Measurements from ENCODE around the gene PPP1R37. TPM values are rescaled to one million over a fixed set of nuclear protein-coding genes. Genes with fewer than 3 reads are reported as not detected.

Gene PPP1R37
- total RNA-seq, 4 donors from 2014 or later: 22.1 to 44.1 (median 33.5) TPM

DNA sequence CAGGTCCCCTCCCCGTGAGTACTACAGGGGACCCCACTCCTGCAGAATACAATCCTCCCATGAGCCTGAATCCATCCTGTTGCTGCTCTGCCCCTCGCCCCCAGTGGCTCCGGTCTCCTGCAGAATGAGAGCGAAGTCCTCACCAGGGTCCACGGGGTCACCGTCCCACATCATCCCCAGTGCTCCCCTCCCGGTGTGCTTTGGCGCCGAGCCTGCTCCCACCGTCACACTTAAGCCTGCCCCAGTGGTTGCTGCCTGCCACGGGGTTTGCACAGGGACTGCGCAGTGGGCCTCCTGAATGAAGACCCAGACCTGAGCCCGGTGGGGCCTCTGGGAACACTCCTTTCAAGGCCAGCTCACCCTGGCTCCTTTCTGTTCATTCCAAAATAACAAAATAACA, 37.3 kb downstream of the PPP1R37 start:
- Histone ChIP-seq H3K9me3 (no peaks in the 10 kb centered on the region), H3K27me3 (no peaks in the 10 kb centered on the region), H3K36me3 (peaks cover 0 to 4% (median 0%) of the 10 kb centered on the region in 3 donors), H3K4me3 (no peak overlapping the region), H3K4me1 (no peaks in the 10 kb centered on the region), H3K27ac (no peak overlapping the region)
- WGBS, 2 donors: 86 to 88% methylated on average over 13 of the region's 13 CpGs
- DNase-seq (ENCODE audit: low spot score in 2 of 2): no peak
- TF ChIP-seq, protein P1, sequence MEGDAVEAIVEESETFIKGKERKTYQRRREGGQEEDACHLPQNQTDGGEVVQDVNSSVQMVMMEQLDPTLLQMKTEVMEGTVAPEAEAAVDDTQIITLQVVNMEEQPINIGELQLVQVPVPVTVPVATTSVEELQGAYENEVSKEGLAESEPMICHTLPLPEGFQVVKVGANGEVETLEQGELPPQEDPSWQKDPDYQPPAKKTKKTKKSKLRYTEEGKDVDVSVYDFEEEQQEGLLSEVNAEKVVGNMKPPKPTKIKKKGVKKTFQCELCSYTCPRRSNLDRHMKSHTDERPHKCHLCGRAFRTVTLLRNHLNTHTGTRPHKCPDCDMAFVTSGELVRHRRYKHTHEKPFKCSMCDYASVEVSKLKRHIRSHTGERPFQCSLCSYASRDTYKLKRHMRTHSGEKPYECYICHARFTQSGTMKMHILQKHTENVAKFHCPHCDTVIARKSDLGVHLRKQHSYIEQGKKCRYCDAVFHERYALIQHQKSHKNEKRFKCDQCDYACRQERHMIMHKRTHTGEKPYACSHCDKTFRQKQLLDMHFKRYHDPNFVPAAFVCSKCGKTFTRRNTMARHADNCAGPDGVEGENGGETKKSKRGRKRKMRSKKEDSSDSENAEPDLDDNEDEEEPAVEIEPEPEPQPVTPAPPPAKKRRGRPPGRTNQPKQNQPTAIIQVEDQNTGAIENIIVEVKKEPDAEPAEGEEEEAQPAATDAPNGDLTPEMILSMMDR (IDR thresholded peaks at IDR 0.05): no peak
- TF ChIP-seq POLR2A (IDR thresholded peaks at IDR 0.05): no peak
- no peak for TF ChIP-seq EP300 (IDR thresholded peaks at IDR 0.05)

DNA sequence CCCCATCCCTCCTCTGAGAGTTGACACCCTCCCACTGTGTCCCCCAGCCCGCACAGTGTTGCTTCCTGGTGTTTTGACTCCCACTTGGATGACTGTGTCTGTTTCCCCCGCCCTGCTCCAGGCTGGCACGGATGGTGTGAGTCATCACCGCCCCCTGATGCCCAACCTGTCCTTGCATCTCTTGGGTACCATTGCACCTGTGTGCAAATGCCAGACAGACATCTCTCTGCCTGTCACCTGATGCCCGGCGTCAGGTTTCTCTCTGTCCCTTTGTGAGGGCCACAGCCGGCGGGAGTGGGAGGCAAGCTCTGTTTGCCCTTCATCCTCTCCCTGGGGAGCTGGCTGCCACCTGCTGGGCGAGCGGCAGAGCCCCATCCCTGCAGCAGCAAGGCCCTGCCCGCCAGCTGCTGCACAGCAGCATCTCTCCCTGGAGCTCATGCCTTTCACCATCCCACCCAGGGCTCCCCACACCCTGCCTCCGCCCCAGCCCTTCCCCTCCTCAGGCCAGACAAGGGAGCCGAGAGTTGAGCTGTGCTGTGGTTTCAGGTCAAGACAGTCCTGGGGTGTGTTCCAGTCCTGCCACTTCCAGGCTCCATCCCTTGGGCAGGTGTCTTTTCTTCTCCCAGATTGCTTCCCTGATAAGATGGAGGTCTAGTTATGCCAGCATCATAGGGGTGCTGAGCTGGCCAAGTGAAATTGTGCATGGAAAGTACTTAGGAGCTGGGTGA, 38.1 kb downstream of the PPP1R37 start:
- Histone ChIP-seq H3K27me3 (no peaks in the 10 kb centered on the region), H3K9me3 (no peaks in the 10 kb centered on the region), H3K4me3 (no peak overlapping the region), H3K27ac (no peak overlapping the region), H3K4me1 (peaks cover 0 to 3% (median 0%) of the 10 kb centered on the region in 4 donors), H3K36me3 (peaks cover 0 to 4% (median 0%) of the 10 kb centered on the region in 3 donors)
- DNase-seq (ENCODE audit: low spot score in 2 of 2): no peak
- 57 to 61% methylated on average over 11 to 13 of the region's 13 CpGs for WGBS, 2 donors
- TF ChIP-seq EP300 (IDR thresholded peaks at IDR 0.05): no peak
- TF ChIP-seq, protein P1 (IDR thresholded peaks at IDR 0.05): no peak
- TF ChIP-seq POLR2A (IDR thresholded peaks at IDR 0.05): no peak

DNA sequence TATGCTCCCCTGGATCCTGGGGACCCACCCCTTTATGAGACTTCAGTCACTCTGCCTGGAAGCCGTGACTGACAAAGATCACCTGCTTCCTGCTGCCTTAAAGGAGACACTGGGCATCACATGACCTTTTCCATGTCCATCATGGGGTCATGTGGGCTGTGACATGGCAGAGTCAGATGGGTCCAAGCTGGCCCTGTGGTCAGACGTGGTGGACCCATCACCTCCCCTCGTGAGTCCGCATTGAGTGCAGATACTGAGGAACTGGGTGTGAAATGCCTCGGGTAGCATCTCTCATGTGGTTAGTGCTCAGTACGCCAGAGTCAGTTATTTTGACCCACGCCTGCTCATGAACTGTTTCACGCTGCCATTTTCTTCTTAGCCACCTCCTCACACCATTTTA, 40.7 kb downstream of the PPP1R37 start:
- Histone ChIP-seq H3K36me3 (peaks cover 0 to 4% (median 0%) of the 10 kb centered on the region in 3 donors), H3K4me1 (peaks cover 0 to 23% (median 3%) of the 10 kb centered on the region in 4 donors), H3K27me3 (no peaks in the 10 kb centered on the region), H3K4me3 (no peak overlapping the region), H3K9me3 (no peaks in the 10 kb centered on the region), H3K27ac (no peak overlapping the region)
- no peak for TF ChIP-seq EP300 (IDR thresholded peaks at IDR 0.05)
- TF ChIP-seq, protein P1 (IDR thresholded peaks at IDR 0.05): no peak
- TF ChIP-seq POLR2A (IDR thresholded peaks at IDR 0.05): no peak
- no peak for DNase-seq (ENCODE audit: low spot score in 2 of 2)
- 88% methylated on average over 7 to 8 of the region's 8 CpGs for WGBS, 2 donors

DNA sequence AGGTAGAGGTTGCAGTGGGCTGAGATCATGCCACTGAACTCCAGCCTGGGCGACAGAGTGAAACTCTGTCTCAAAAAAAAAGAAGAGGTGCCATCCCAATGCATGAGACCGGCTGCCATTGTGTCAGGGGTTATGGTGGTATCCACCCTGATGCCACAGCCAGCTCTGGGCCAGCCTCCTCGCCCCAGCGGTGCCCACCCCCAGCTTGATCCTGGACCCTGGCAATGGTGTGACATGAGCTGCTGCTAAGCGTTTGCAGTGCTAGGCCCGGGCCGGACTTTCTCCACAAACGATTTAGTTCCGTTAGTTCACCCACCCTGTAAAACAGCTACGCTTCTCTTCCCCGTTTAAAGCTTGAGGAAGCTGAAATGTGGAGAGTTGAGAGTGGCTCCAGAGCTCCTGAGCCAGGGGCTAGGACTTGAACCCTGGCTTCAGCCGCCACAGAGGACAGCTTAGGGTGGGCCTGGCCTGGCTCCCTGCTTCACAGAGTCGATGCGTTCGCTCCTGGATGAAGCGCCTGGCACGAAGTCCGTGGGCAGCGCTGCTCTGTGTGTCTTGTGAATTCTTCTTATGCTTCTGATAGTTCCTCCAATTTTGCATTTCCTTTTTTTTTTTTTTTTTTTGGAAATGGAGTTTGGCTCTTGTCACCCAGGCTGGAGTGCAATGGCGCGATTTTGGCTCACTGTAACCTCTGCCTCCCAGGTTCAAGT, 42.4 kb downstream of the PPP1R37 start:
- DNase-seq (ENCODE audit: low spot score in 2 of 2): no peak
- WGBS, 2 donors: 91 to 93% methylated on average over 21 of the region's 21 CpGs
- H3K36me3 ChIP-seq: peaks cover 0 to 13% (median 0%) of the 10 kb centered on the region in 3 donors
- peaks cover 0 to 23% (median 3%) of the 10 kb centered on the region in 4 donors for H3K4me1 ChIP-seq
- H3K27ac ChIP-seq: no peak overlapping the region
- TF ChIP-seq, protein P1 (IDR thresholded peaks at IDR 0.05): no peak
- TF ChIP-seq EP300 (IDR thresholded peaks at IDR 0.05) (no peak), POLR2A (IDR thresholded peaks at IDR 0.05) (no peak)
- H3K9me3 ChIP-seq: no peaks in the 10 kb centered on the region
- no peak overlapping the region for H3K4me3 ChIP-seq
- no peaks in the 10 kb centered on the region for H3K27me3 ChIP-seq

Measured in tibial nerve (tissue), 4 donors.